ENCODE results near the gene EXOSC9.

DNA sequence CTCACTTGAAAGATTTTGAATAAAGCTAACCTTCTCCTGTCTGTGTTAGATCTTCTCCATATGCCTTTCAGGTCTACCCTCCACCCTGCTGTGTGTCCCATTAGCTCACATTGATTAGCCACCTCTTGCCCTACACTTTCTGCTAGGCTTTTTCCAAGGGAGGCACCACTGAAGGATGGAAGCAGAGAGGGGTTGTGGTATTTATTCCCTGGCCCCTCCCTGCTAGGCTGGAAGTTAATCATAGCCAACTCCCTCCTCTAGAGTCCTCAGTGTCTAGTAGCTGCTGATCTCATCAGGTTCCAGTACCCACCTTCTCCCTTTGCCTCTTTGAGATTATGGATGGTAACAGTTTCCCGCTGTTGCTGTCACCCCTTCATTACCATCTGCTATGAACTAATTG, 27.2 kb upstream of the EXOSC9 start:
- TF ChIP-seq, protein P1, sequence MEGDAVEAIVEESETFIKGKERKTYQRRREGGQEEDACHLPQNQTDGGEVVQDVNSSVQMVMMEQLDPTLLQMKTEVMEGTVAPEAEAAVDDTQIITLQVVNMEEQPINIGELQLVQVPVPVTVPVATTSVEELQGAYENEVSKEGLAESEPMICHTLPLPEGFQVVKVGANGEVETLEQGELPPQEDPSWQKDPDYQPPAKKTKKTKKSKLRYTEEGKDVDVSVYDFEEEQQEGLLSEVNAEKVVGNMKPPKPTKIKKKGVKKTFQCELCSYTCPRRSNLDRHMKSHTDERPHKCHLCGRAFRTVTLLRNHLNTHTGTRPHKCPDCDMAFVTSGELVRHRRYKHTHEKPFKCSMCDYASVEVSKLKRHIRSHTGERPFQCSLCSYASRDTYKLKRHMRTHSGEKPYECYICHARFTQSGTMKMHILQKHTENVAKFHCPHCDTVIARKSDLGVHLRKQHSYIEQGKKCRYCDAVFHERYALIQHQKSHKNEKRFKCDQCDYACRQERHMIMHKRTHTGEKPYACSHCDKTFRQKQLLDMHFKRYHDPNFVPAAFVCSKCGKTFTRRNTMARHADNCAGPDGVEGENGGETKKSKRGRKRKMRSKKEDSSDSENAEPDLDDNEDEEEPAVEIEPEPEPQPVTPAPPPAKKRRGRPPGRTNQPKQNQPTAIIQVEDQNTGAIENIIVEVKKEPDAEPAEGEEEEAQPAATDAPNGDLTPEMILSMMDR (IDR thresholded peaks at IDR 0.05) = no peak
- TF ChIP-seq FOXK1 (CRISPR knock-in tag; IDR thresholded peaks at IDR 0.05) = no peak
- no peak for TF ChIP-seq KAT7 (CRISPR knock-in tag; IDR thresholded peaks at IDR 0.05; ENCODE audit: borderline replicate concordance)
- TF ChIP-seq, protein P2, sequence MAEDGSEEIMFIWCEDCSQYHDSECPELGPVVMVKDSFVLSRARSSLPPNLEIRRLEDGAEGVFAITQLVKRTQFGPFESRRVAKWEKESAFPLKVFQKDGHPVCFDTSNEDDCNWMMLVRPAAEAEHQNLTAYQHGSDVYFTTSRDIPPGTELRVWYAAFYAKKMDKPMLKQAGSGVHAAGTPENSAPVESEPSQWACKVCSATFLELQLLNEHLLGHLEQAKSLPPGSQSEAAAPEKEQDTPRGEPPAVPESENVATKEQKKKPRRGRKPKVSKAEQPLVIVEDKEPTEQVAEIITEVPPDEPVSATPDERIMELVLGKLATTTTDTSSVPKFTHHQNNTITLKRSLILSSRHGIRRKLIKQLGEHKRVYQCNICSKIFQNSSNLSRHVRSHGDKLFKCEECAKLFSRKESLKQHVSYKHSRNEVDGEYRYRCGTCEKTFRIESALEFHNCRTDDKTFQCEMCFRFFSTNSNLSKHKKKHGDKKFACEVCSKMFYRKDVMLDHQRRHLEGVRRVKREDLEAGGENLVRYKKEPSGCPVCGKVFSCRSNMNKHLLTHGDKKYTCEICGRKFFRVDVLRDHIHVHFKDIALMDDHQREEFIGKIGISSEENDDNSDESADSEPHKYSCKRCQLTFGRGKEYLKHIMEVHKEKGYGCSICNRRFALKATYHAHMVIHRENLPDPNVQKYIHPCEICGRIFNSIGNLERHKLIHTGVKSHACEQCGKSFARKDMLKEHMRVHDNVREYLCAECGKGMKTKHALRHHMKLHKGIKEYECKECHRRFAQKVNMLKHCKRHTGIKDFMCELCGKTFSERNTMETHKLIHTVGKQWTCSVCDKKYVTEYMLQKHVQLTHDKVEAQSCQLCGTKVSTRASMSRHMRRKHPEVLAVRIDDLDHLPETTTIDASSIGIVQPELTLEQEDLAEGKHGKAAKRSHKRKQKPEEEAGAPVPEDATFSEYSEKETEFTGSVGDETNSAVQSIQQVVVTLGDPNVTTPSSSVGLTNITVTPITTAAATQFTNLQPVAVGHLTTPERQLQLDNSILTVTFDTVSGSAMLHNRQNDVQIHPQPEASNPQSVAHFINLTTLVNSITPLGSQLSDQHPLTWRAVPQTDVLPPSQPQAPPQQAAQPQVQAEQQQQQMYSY (CRISPR knock-in tag; IDR thresholded peaks at IDR 0.05) = no peak
- TF ChIP-seq ZNF263 (CRISPR knock-in tag; IDR thresholded peaks at IDR 0.05; ENCODE audit: low read depth) = no peak
- no peak for TF ChIP-seq JUN (CRISPR knock-in tag; IDR thresholded peaks at IDR 0.05)
- TF ChIP-seq, protein P3, sequence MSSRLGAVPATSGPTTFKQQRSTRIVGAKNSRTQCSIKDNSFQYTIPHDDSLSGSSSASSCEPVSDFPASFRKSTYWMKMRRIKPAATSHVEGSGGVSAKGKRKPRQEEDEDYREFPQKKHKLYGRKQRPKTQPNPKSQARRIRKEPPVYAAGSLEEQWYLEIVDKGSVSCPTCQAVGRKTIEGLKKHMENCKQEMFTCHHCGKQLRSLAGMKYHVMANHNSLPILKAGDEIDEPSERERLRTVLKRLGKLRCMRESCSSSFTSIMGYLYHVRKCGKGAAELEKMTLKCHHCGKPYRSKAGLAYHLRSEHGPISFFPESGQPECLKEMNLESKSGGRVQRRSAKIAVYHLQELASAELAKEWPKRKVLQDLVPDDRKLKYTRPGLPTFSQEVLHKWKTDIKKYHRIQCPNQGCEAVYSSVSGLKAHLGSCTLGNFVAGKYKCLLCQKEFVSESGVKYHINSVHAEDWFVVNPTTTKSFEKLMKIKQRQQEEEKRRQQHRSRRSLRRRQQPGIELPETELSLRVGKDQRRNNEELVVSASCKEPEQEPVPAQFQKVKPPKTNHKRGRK (CRISPR knock-in tag; IDR thresholded peaks at IDR 0.05; ENCODE audit: borderline replicate concordance) = no peak
- no peak for TF ChIP-seq NR2C2 (CRISPR knock-in tag; IDR thresholded peaks at IDR 0.05)
- TF ChIP-seq, protein P4, sequence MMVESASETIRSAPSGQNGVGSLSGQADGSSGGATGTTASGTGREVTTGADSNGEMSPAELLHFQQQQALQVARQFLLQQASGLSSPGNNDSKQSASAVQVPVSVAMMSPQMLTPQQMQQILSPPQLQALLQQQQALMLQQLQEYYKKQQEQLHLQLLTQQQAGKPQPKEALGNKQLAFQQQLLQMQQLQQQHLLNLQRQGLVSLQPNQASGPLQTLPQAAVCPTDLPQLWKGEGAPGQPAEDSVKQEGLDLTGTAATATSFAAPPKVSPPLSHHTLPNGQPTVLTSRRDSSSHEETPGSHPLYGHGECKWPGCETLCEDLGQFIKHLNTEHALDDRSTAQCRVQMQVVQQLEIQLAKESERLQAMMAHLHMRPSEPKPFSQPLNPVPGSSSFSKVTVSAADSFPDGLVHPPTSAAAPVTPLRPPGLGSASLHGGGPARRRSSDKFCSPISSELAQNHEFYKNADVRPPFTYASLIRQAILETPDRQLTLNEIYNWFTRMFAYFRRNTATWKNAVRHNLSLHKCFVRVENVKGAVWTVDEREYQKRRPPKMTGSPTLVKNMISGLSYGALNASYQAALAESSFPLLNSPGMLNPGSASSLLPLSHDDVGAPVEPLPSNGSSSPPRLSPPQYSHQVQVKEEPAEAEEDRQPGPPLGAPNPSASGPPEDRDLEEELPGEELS (CRISPR knock-in tag; IDR thresholded peaks at IDR 0.05) = no peak
- no peak for TF ChIP-seq SP1 (CRISPR knock-in tag; conservative IDR thresholded peaks at IDR 0.05)
- no peak for TF ChIP-seq SMAD3 (CRISPR knock-in tag; IDR thresholded peaks at IDR 0.05; ENCODE audit: borderline replicate concordance)
- TF ChIP-seq, protein P5, sequence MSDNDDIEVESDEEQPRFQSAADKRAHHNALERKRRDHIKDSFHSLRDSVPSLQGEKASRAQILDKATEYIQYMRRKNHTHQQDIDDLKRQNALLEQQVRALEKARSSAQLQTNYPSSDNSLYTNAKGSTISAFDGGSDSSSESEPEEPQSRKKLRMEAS (CRISPR knock-in tag; IDR thresholded peaks at IDR 0.05) = no peak
- no peak for TF ChIP-seq NFYB (CRISPR knock-in tag; conservative IDR thresholded peaks at IDR 0.05; ENCODE audit: low read depth)
- no peak for TF ChIP-seq NFE2L1 (CRISPR knock-in tag; IDR thresholded peaks at IDR 0.05)

All from WTC11 (cell line).